ENCODE data around the gene ELFN1.

DNA sequence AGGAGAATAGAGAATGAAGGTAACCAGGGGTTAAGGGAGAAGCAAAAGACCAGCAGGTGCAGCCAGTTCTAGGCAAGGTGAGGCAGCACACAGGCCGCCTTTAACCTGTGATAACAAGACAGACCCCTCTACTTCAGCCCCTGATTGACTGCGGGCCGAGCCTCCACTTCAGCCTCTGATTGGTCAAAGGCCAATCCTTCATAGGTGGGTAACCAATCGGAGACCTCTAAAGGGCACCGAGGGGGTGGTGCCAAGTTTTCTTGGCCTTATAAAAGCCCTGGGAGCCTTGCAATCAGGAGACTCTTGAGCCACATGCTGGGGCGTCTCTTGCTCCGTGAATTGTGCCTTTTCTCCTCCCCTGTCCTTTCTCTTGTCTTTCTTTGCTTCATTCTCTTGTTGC, 98.8 kb downstream of the ELFN1 start:
- no peak for TF ChIP-seq POLR2A (IDR thresholded peaks at IDR 0.05)
- TF ChIP-seq, protein P1, sequence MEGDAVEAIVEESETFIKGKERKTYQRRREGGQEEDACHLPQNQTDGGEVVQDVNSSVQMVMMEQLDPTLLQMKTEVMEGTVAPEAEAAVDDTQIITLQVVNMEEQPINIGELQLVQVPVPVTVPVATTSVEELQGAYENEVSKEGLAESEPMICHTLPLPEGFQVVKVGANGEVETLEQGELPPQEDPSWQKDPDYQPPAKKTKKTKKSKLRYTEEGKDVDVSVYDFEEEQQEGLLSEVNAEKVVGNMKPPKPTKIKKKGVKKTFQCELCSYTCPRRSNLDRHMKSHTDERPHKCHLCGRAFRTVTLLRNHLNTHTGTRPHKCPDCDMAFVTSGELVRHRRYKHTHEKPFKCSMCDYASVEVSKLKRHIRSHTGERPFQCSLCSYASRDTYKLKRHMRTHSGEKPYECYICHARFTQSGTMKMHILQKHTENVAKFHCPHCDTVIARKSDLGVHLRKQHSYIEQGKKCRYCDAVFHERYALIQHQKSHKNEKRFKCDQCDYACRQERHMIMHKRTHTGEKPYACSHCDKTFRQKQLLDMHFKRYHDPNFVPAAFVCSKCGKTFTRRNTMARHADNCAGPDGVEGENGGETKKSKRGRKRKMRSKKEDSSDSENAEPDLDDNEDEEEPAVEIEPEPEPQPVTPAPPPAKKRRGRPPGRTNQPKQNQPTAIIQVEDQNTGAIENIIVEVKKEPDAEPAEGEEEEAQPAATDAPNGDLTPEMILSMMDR (IDR thresholded peaks at IDR 0.05), result no peak
